HEK293 (cell line): Measurements from ENCODE around the gene ANAPC16.
A peak's percentile ranks its signal among the peaks of the same experiment; 100 is the strongest.

ENCODE experiments used
- FEZF1 ChIP-seq: fragments of 450-650 bp; formaldehyde crosslinking; IDR thresholded peaks from 2 replicates; pipeline ENCODE4 v1.5.1; 2016; ENCODE audit warnings: missing biosample characterization, missing genetic modification characterization
- GLIS1 ChIP-seq: fragments of 450-650 bp; formaldehyde crosslinking; IDR thresholded peaks from 2 replicates; pipeline ENCODE4 v1.5.1; 2016; ENCODE audit warnings: missing biosample characterization, missing genetic modification characterization
- HOXA7 ChIP-seq: sonication (generic); formaldehyde crosslinking; IDR thresholded peaks from 2 replicates; pipeline ENCODE4 v1.8.1; 2022; ENCODE audit warnings: missing genetic modification reagents, borderline replicate concordance
- INSM2 ChIP-seq: fragments of 450-650 bp; formaldehyde crosslinking; IDR thresholded peaks from 2 replicates; pipeline ENCODE4 v1.5.1; 2016; ENCODE audit warnings: missing biosample characterization, missing genetic modification characterization
- PRDM6 ChIP-seq: fragments of 450-650 bp; formaldehyde crosslinking; IDR thresholded peaks from 2 replicates; pipeline ENCODE4 v1.5.1; 2017; ENCODE audit warnings: missing biosample characterization, missing genetic modification characterization
- RBAK ChIP-seq: fragments of 450-650 bp; formaldehyde crosslinking; IDR thresholded peaks from 2 replicates; pipeline ENCODE4 v1.5.1; 2016; ENCODE audit warnings: missing biosample characterization, missing genetic modification characterization
- SP2 ChIP-seq: fragments of 450-650 bp; formaldehyde crosslinking; IDR thresholded peaks from 2 replicates; pipeline ENCODE4 v1.5.1; 2016; ENCODE audit warnings: missing biosample characterization, missing genetic modification characterization
- ZBTB8A ChIP-seq: fragments of 450-650 bp; formaldehyde crosslinking; IDR thresholded peaks from 2 replicates; pipeline ENCODE4 v1.5.1; 2016; ENCODE audit warnings: missing biosample characterization, missing genetic modification characterization
- ZFHX2 ChIP-seq: fragments of 450-650 bp; formaldehyde crosslinking; conservative IDR thresholded peaks from 2 replicates; pipeline ENCODE4 v1.5.1; 2016; ENCODE audit warnings: missing biosample characterization, missing genetic modification characterization
- ZNF18 ChIP-seq: fragments of 450-650 bp; formaldehyde crosslinking; IDR thresholded peaks from 2 replicates; pipeline ENCODE4 v1.5.1; 2016; ENCODE audit warnings: missing biosample characterization, missing genetic modification characterization
- ZNF23 ChIP-seq: fragments of 450-650 bp; formaldehyde crosslinking; IDR thresholded peaks from 2 replicates; pipeline ENCODE4 v1.5.1; 2016; ENCODE audit warnings: missing biosample characterization, missing genetic modification characterization, borderline replicate concordance
- ZNF311 ChIP-seq: fragments of 450-650 bp; formaldehyde crosslinking; IDR thresholded peaks from 2 replicates; pipeline ENCODE4 v1.5.1; 2017; ENCODE audit warnings: missing biosample characterization, missing genetic modification characterization, borderline replicate concordance
- ZNF341 ChIP-seq: fragments of 450-650 bp; formaldehyde crosslinking; IDR thresholded peaks from 2 replicates; pipeline ENCODE4; 2016; ENCODE audit warnings: low read depth, missing biosample characterization, missing genetic modification characterization
- ZNF521 ChIP-seq: fragments of 450-650 bp; formaldehyde crosslinking; IDR thresholded peaks from 2 replicates; pipeline ENCODE4 v1.5.1; 2017; ENCODE audit warnings: missing biosample characterization, mild to moderate bottlenecking, missing genetic modification characterization
- ZNF548 ChIP-seq: fragments of 450-650 bp; formaldehyde crosslinking; IDR thresholded peaks from 2 replicates; pipeline ENCODE4 v1.5.1; 2016; ENCODE audit warnings: missing biosample characterization, missing genetic modification characterization
- ZNF629 ChIP-seq: fragments of 450-650 bp; formaldehyde crosslinking; IDR thresholded peaks from 2 replicates; pipeline ENCODE4 v1.5.1; 2017; ENCODE audit warnings: missing biosample characterization, missing genetic modification characterization
- ZNF664 ChIP-seq: fragments of 450-650 bp; formaldehyde crosslinking; IDR thresholded peaks from 2 replicates; pipeline ENCODE4 v1.5.1; 2016; ENCODE audit warnings: missing biosample characterization, missing genetic modification characterization
- ZNF670 ChIP-seq: fragments of 450-650 bp; formaldehyde crosslinking; IDR thresholded peaks from 2 replicates; pipeline ENCODE4 v1.5.1; 2016; ENCODE audit warnings: missing biosample characterization, missing genetic modification characterization, low read depth
- ZNF76 ChIP-seq: fragments of 450-650 bp; formaldehyde crosslinking; IDR thresholded peaks from 2 replicates; pipeline ENCODE4; 2016; ENCODE audit warnings: low read depth, missing biosample characterization, missing genetic modification characterization, borderline replicate concordance
- ZNF768 ChIP-seq: fragments of 450-650 bp; formaldehyde crosslinking; IDR thresholded peaks from 2 replicates; pipeline ENCODE4 v1.5.1; 2018; ENCODE audit warnings: missing biosample characterization, mild to moderate bottlenecking, missing genetic modification characterization
- ZNF777 ChIP-seq: fragments of 450-650 bp; formaldehyde crosslinking; IDR thresholded peaks from 2 replicates; pipeline ENCODE4 v1.5.1; 2017; ENCODE audit warnings: missing biosample characterization, missing genetic modification characterization, borderline replicate concordance
- ZNF792 ChIP-seq: fragments of 450-650 bp; formaldehyde crosslinking; IDR thresholded peaks from 2 replicates; pipeline ENCODE4 v1.5.1; 2016; ENCODE audit warnings: missing biosample characterization, missing genetic modification characterization
- TF ChIP-seq, protein P1 (sequence below): fragments of 450-650 bp; formaldehyde crosslinking; IDR thresholded peaks from 2 replicates; pipeline ENCODE4; 2016; ENCODE audit warnings: missing biosample characterization, missing genetic modification characterization
- TF ChIP-seq, protein P2 (sequence below): fragments of 450-650 bp; formaldehyde crosslinking; conservative IDR thresholded peaks from 2 replicates; pipeline ENCODE4 v1.5.1; 2016; ENCODE audit warnings: low read depth, missing biosample characterization, missing genetic modification characterization
- TF ChIP-seq, protein P3 (sequence below): fragments of 450-650 bp; IDR thresholded peaks from 2 replicates; pipeline ENCODE4 v1.5.1; 2018; ENCODE audit warnings: missing biosample characterization, mild to moderate bottlenecking, missing genetic modification characterization

ANAPC16 gene

DNA sequence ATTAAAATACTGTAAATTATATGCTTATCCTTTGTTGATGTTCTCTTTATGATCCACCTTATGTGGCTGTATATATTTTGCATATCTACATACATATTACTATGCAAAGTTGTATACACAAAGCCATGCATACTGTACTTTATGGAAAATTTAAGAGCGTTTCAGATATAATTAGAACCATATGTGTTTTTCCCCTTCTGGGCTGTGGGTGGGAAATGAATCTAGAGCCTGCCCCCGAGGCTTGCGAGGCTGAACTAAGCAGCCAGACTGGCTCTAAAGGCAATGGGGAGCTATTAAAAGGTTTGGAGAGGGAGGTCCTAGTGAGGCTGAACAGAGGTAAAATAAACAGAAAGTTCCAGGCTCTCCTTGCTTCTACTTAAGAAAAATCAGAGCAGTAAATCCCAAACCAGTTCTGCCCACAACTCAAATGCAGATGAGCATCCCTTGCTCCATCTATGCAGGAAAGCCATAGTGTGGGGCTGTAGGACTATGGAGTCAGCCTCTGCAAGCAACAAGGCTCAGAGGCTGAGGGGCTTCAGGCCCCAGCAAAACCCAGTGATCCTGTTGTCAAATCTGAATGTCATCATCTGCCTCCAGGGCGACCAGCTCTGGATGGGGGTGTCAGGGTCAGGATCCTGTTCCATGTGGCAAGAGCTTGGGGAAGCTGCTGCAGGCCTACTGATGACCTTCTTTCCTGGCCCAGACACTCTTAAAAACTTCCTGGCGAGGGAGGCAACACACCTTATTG lies 43.9 kb downstream of the ANAPC16 start (continued):
- TF ChIP-seq SP2 (tag by site-specific recombination): peak; percentile 25; the same call in 1 of the 2 replicates
- no peak for TF ChIP-seq ZNF311
- TF ChIP-seq, protein P1, sequence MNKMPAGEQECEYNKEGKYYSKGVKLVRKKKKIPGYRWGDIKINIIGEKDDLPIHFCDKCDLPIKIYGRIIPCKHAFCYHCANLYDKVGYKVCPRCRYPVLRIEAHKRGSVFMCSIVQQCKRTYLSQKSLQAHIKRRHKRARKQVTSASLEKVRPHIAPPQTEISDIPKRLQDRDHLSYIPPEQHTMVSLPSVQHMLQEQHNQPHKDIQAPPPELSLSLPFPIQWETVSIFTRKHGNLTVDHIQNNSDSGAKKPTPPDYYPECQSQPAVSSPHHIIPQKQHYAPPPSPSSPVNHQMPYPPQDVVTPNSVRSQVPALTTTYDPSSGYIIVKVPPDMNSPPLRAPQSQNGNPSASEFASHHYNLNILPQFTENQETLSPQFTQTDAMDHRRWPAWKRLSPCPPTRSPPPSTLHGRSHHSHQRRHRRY: no peak
- peak; percentile 31; the same call in 1 of the 2 replicates for TF ChIP-seq ZBTB8A
- TF ChIP-seq FEZF1: peak; percentile 46; the same call in 1 of the 2 replicates
- TF ChIP-seq ZNF76: no peak
- no peak for TF ChIP-seq ZNF521 (tag by site-specific recombination)
- TF ChIP-seq, protein P2, sequence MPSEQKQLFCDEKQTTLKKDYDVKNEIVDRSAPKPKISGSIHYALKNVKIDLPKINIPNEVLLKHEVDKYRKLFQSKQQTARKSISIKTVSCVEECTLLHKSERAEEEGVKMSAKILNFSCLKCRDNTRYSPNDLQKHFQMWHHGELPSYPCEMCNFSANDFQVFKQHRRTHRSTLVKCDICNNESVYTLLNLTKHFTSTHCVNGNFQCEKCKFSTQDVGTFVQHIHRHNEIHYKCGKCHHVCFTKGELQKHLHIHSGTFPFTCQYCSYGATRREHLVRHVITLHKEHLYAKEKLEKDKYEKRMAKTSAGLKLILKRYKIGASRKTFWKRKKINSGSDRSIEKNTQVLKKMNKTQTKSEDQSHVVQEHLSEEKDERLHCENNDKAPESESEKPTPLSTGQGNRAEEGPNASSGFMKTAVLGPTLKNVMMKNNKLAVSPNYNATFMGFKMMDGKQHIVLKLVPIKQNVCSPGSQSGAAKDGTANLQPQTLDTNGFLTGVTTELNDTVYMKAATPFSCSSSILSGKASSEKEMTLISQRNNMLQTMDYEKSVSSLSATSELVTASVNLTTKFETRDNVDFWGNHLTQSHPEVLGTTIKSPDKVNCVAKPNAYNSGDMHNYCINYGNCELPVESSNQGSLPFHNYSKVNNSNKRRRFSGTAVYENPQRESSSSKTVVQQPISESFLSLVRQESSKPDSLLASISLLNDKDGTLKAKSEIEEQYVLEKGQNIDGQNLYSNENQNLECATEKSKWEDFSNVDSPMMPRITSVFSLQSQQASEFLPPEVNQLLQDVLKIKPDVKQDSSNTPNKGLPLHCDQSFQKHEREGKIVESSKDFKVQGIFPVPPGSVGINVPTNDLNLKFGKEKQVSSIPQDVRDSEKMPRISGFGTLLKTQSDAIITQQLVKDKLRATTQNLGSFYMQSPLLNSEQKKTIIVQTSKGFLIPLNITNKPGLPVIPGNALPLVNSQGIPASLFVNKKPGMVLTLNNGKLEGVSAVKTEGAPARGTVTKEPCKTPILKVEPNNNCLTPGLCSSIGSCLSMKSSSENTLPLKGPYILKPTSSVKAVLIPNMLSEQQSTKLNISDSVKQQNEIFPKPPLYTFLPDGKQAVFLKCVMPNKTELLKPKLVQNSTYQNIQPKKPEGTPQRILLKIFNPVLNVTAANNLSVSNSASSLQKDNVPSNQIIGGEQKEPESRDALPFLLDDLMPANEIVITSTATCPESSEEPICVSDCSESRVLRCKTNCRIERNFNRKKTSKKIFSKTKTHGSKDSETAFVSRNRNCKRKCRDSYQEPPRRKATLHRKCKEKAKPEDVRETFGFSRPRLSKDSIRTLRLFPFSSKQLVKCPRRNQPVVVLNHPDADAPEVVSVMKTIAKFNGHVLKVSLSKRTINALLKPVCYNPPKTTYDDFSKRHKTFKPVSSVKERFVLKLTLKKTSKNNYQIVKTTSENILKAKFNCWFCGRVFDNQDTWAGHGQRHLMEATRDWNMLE (tag by site-specific recombination): no peak
- TF ChIP-seq ZNF548: no peak
- no peak for TF ChIP-seq HOXA7
- TF ChIP-seq ZNF341: no peak
- TF ChIP-seq ZNF629 (tag by site-specific recombination): no peak
- no peak for TF ChIP-seq ZNF777 (tag by site-specific recombination)
- TF ChIP-seq ZFHX2 (tag by site-specific recombination): 0 out of 2 replicates have a peak, but pooled peaks have one; percentile 5
- TF ChIP-seq, protein P3, sequence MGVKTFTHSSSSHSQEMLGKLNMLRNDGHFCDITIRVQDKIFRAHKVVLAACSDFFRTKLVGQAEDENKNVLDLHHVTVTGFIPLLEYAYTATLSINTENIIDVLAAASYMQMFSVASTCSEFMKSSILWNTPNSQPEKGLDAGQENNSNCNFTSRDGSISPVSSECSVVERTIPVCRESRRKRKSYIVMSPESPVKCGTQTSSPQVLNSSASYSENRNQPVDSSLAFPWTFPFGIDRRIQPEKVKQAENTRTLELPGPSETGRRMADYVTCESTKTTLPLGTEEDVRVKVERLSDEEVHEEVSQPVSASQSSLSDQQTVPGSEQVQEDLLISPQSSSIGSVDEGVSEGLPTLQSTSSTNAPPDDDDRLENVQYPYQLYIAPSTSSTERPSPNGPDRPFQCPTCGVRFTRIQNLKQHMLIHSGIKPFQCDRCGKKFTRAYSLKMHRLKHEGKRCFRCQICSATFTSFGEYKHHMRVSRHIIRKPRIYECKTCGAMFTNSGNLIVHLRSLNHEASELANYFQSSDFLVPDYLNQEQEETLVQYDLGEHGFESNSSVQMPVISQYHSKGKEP (tag by site-specific recombination): 0 out of 2 replicates have a peak, but pooled peaks have one; percentile 20
- no peak for TF ChIP-seq ZNF768
- peak; percentile 33; the same call in 1 of the 2 replicates for TF ChIP-seq GLIS1 (tag by site-specific recombination)
- TF ChIP-seq RBAK (tag by site-specific recombination): no peak
- TF ChIP-seq ZNF670 (tag by site-specific recombination): no peak
- TF ChIP-seq PRDM6 (tag by site-specific recombination): 0 out of 2 replicates have a peak, but pooled peaks have one; percentile 24
- TF ChIP-seq ZNF18 (tag by site-specific recombination): no peak
- TF ChIP-seq INSM2 (tag by site-specific recombination): no peak
- TF ChIP-seq ZNF23 (tag by site-specific recombination): no peak
- TF ChIP-seq ZNF664 (tag by site-specific recombination): no peak
- TF ChIP-seq ZNF792 (tag by site-specific recombination): no peak
